CD4-positive, alpha-beta T cell (primary cell): Measurements from ENCODE around the gene SEC24D. TPM values are rescaled to one million over a fixed set of nuclear protein-coding genes. Genes with fewer than 3 reads are reported as not detected.

Experiments used
- ATAC-seq: fragments of 200-7000 bp; cut with Tn5 transposase; one replicate; pipeline ENCODE4 v1.10.0; 2022; ENCODE audit warnings: mild to moderate bottlenecking; ENCODE audit not compliant: poor library complexity
- CTCF ChIA-PET: fragments of 350-600 bp; sonication (Branson Sonifier 250); formaldehyde crosslinking; loops from one replicate; lab custom pipeline; 2021; ENCODE audit warnings: antibody characterized with exemption, inconsistent platforms; lab: Charles Lee
- POLR2A ChIA-PET: fragments of 350-600 bp; sonication (Branson Sonifier 250); formaldehyde crosslinking; loops from one replicate; lab custom pipeline; 2021; ENCODE audit warnings: antibody characterized with exemption, inconsistent platforms; lab: Charles Lee
- DNase-seq, 14 experiments: peaks; one replicate each; pipeline ENCODE4 v3.0.0-alpha.2; 2013 to 2020; ENCODE audit warnings: mixed read lengths in 2 of 14
- H3K27ac ChIP-seq, 2 donors: one replicate each; pipeline versions ENCODE4 v1.5.1 to v1.7.0; 2013; ENCODE audit warnings: low read length in 2 of 2, low read depth in 1 of 2, mild to moderate bottlenecking in 1 of 2
- H3K27me3 ChIP-seq, 2 experiments: 1 replicate in 1 of 2; 2 replicates in 1 of 2; pipeline versions ENCODE4 v1.6.1 to v1.7.0; 2013; ENCODE audit warnings: low read length in 2 of 2, control low read depth in 1 of 2, mild to moderate bottlenecking in 1 of 2, moderate library complexity in 1 of 2; ENCODE audit not compliant: insufficient read depth in 2 of 2, control insufficient read depth in 1 of 2
- H3K36me3 ChIP-seq: one replicate; pipeline ENCODE4 v1.6.1; 2013; ENCODE audit warnings: low read length, control low read depth; ENCODE audit not compliant: insufficient read depth
- H3K4me1 ChIP-seq: one replicate; pipeline ENCODE4 v1.6.1; 2013; ENCODE audit warnings: low read length, control low read depth; ENCODE audit not compliant: insufficient read depth
- H3K4me3 ChIP-seq: one replicate; pipeline ENCODE4 v1.5.1; 2013; ENCODE audit warnings: mild to moderate bottlenecking, low read length, moderate library complexity
- H3K9me3 ChIP-seq, 2 experiments: 1 replicate in 1 of 2; 2 replicates in 1 of 2; pipeline versions ENCODE4 v1.6.1 to v1.7.0; 2013; ENCODE audit warnings: low read length in 2 of 2, mild to moderate bottlenecking in 2 of 2, control low read depth in 1 of 2, moderate library complexity in 1 of 2; ENCODE audit not compliant: control insufficient read depth in 1 of 2, insufficient read depth in 1 of 2
- H3K27ac Mint-ChIP-seq: one replicate; pipeline ENCODE4 v1.8.0; 2020; ENCODE audit warnings: mixed read lengths
- H3K27me3 Mint-ChIP-seq: one replicate; pipeline ENCODE4 v1.8.0; 2021; ENCODE audit warnings: mixed read lengths
- H3K36me3 Mint-ChIP-seq: one replicate; pipeline ENCODE4 v1.8.0; 2021; ENCODE audit warnings: low read depth, mixed read lengths
- H3K4me1 Mint-ChIP-seq: one replicate; pipeline ENCODE4 v1.8.0; 2021; ENCODE audit warnings: low read depth, mixed read lengths
- H3K4me3 Mint-ChIP-seq: one replicate; pipeline ENCODE4 v1.8.0; 2020; ENCODE audit warnings: mild to moderate bottlenecking, mixed read lengths
- H3K9me3 Mint-ChIP-seq: one replicate; pipeline ENCODE4 v1.8.0; 2020; ENCODE audit warnings: mixed read lengths
- intact Hi-C, 2 experiments: fragments of 100-400 bp; cut with DNase I in 1 of 2; cut with micrococcal nuclease in 1 of 2; formaldehyde crosslinking; loops; one replicate each; pipeline versions ENCODE4 v1.15.1 to v1.9.0; 2023 to 2025; cut with DNase I, micrococcal nuclease
- total RNA-seq, 174 experiments: library from RNA in 2 of 174; stranded (reverse) in 2 of 174; gene quantifications; one replicate each; pipeline ENCODE4 v1.2.3 and lab custom pipeline; 2021 to 2026
- TF ChIP-seq, protein P1 (sequence below): fragments of 200-600 bp; IDR thresholded peaks from one replicate; pipeline ENCODE4 v1.8.0; 2022; ENCODE audit warnings: antibody characterized with exemption, mild to moderate bottlenecking

The SEC24D gene
- total RNA-seq, 2 experiments from 2014 or later, result 13.9 to 14.8 TPM

DNA sequence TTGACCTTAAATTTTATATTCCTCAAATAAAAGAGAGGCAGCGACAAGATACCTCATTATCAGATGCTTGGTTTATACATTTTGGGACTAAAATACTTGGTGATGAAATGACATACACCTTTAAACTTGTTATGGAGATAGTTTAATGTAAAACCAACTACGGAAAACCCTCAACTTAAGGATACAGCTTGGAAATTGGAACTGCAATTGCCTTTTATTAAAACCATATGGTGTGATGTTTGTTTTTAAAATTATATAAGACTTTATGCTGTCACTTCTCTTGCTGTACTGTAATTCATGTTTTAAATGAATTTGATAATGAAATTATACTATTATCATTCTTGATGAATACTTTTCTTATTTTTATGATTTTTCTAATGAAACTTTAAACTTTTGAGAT lies 124.9 kb downstream of the SEC24D start:
- intact Hi-C loops, result no loop called here
- H3K27me3 ChIP-seq, result no peaks in the 10 kb centered on the region
- POLR2A ChIA-PET, result no interaction called here
- H3K9me3 ChIP-seq, result no peaks in the 10 kb centered on the region
- Mint-ChIP-seq H3K9me3 (no peaks in the 10 kb centered on the region), H3K4me3 (no peak overlapping the region), H3K27me3 (no peaks in the 10 kb centered on the region), H3K36me3 (peaks cover 75% of the 10 kb centered on the region), H3K27ac (no peak overlapping the region), H3K4me1 (no peaks in the 10 kb centered on the region)
- no peak for ATAC-seq
- peaks cover 51% of the 10 kb centered on the region for H3K36me3 ChIP-seq
- no peak overlapping the region for H3K4me3 ChIP-seq
- DNase-seq, result no peak
- H3K4me1 ChIP-seq, result no peaks in the 10 kb centered on the region
- TF ChIP-seq, protein P1, sequence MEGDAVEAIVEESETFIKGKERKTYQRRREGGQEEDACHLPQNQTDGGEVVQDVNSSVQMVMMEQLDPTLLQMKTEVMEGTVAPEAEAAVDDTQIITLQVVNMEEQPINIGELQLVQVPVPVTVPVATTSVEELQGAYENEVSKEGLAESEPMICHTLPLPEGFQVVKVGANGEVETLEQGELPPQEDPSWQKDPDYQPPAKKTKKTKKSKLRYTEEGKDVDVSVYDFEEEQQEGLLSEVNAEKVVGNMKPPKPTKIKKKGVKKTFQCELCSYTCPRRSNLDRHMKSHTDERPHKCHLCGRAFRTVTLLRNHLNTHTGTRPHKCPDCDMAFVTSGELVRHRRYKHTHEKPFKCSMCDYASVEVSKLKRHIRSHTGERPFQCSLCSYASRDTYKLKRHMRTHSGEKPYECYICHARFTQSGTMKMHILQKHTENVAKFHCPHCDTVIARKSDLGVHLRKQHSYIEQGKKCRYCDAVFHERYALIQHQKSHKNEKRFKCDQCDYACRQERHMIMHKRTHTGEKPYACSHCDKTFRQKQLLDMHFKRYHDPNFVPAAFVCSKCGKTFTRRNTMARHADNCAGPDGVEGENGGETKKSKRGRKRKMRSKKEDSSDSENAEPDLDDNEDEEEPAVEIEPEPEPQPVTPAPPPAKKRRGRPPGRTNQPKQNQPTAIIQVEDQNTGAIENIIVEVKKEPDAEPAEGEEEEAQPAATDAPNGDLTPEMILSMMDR, result no peak
- H3K27ac ChIP-seq, result no peak overlapping the region
- CTCF ChIA-PET, result no interaction called here

DNA sequence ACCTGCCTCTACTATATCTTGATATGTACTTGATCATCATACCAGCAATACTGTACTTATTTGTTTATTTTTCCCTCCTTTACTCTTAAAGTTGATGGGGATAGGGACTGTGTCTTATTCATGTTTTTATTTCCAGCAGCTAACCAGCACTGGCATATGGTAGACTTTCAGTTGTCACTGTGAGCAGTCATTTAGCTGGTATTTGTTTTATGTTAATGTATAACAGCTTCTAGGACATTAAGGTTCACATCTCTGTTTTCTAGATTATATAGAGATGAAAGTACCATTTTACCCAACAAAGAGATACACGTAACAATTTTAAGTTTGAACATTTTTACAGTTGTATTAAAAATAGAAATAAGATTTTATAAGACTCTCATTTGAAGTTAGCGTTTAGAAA lies 132.8 kb downstream of the SEC24D start:
- TF ChIP-seq, protein P1, result no peak
- no peaks in the 10 kb centered on the region for H3K9me3 ChIP-seq
- H3K4me3 ChIP-seq, result no peak overlapping the region
- CTCF ChIA-PET, result no interaction called here
- H3K36me3 ChIP-seq, result peaks cover 83% of the 10 kb centered on the region
- H3K36me3 Mint-ChIP-seq, result peaks cover 83% of the 10 kb centered on the region
- no peak overlapping the region for H3K4me3 Mint-ChIP-seq
- intact Hi-C loops, result no loop called here
- POLR2A ChIA-PET, result interaction anchor here (1.3 kb wide), 1 partner anchor 18 kb away, joined by 4 read pairs; the partner anchor contains the start of gene METTL14
- DNase-seq (no peak), ATAC-seq (no peak)
- no peaks in the 10 kb centered on the region for H3K4me1 Mint-ChIP-seq
- no peak overlapping the region for H3K27ac ChIP-seq
- no peaks in the 10 kb centered on the region for H3K27me3 ChIP-seq
- H3K27ac Mint-ChIP-seq, result no peak overlapping the region
- no peaks in the 10 kb centered on the region for H3K9me3 Mint-ChIP-seq
- H3K4me1 ChIP-seq, result no peaks in the 10 kb centered on the region
- H3K27me3 Mint-ChIP-seq, result no peaks in the 10 kb centered on the region

DNA sequence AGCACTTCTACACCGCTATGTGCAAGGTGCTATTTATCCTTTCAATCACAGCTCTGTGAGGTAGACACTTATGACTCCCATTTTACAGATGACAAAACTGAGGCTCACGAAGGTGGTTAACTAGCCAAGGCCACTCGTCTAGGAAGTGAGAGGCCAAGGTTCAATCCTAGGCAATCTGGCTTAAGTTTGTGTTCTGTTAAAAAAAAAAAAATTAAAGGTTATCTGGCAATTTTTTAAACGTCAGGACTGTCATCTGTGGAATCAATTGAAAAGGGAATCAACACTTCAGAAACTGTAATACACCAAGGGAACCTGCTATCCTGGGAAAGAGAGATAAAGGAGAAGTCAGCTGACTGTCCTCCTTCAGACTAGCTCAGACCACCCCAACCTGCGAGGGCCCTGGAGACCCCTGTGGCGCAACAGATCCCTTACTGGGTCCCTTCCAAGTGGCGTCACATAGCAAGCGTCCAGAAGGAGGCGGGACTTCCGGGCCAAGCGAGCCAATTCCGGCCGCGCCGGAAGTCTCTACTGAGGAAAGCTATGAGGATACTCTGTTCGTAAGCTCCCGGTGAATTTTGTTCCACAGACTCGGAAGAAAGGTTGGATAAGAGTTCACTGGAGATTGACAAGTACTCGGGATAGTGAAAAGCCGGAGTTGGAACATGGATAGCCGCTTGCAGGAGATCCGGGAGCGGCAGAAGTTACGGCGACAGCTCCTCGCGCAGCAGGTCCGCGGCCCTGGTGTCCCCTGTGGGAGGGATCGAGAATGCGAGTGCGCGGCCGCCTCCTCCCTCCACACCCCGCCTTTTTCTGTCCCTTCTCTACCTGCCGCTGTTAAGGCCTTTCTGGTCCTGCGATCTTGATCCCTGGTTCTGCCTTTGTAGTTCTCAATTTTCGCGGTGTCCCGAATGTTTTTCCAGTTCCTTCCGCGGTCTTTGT lies 150.8 kb downstream of the SEC24D start, which contains the start of gene METTL14:
Gene METTL14, plus strand, starts transcription at position 520 of the 939 bp plus-strand sequence. Its CDS starts 143 bp downstream, at position 663.
- peaks cover 2% of the 10 kb centered on the region for H3K9me3 Mint-ChIP-seq
- Histone ChIP-seq H3K27me3 (no peaks in the 10 kb centered on the region), H3K9me3 (no peaks in the 10 kb centered on the region), H3K4me1 (no peaks in the 10 kb centered on the region), H3K4me3 (peak within 1 kb of the TSS; percentile 73), H3K27ac (peak within 1 kb of the TSS; percentile 60 to 85), H3K36me3 (peaks cover 23% of the 10 kb centered on the region)
- TF ChIP-seq, protein P1, result no peak
- peak within 1 kb of the TSS; percentile 89 for H3K27ac Mint-ChIP-seq
- peaks cover 33% of the 10 kb centered on the region for H3K4me1 Mint-ChIP-seq
- DNase-seq (peak; percentile 71 to 91 (median 78)), ATAC-seq (peak; percentile 90)
- intact Hi-C loops, result loop anchor here (1.0 to 5.0 kb wide), 3 partner anchors 152 to 404 kb away; partner anchors contain the start of gene SEC24D (in 1 of the 2)
- POLR2A ChIA-PET, result interaction anchor here (0.7 to 1.7 kb wide), 6 partner anchors 12 to 769 kb away, joined by 3 to 11 read pairs (median 4); no protein-coding TSS in a partner anchor
- no peaks in the 10 kb centered on the region for H3K27me3 Mint-ChIP-seq
- CTCF ChIA-PET, result interaction anchor here (0.6 to 0.7 kb wide), 2 partner anchors 97 to 261 kb away, joined by 3 read pairs; no protein-coding TSS in a partner anchor
- peaks cover 41% of the 10 kb centered on the region for H3K36me3 Mint-ChIP-seq
- H3K4me3 Mint-ChIP-seq, result peak within 1 kb of the TSS; percentile 93
